Liver (tissue), 3 donors: ENCODE results near the gene PITPNM1.

Experiments
- ATF3 ChIP-seq: IDR thresholded peaks from 2 replicates; pipeline ENCODE4 v1.6.1; 2016; ENCODE audit warnings: antibody characterized with exemption
- CTCF ChIP-seq: fragments of 150-350 bp; IDR thresholded peaks from 2 replicates; pipeline ENCODE4 v1.5.1; 2017; ENCODE audit warnings: improper control_type of control experiment, low read depth, low read length; ENCODE audit not compliant: missing input control
- EGR1 ChIP-seq, 2 donors: IDR thresholded peaks; 2 replicates each; pipeline ENCODE4 v1.6.1; 2016 to 2018; ENCODE audit warnings: antibody characterized with exemption in 2 of 2, low read depth in 2 of 2
- FOXA1 ChIP-seq: IDR thresholded peaks from 2 replicates; pipeline ENCODE4 v1.6.1; 2016; ENCODE audit warnings: antibody characterized with exemption
- GABPA ChIP-seq, 2 donors: IDR thresholded peaks in 1 of 2; conservative IDR thresholded peaks in 1 of 2; 2 replicates each; pipeline ENCODE4 v1.6.1; 2016; ENCODE audit warnings: antibody characterized with exemption in 2 of 2, mild to moderate bottlenecking in 1 of 2, moderate library complexity in 1 of 2
- HNF4A ChIP-seq, 2 donors: conservative IDR thresholded peaks; 2 replicates each; pipeline ENCODE4 v1.6.1; 2016; ENCODE audit warnings: antibody characterized with exemption in 2 of 2, mild to moderate bottlenecking in 2 of 2
- JUND ChIP-seq, 2 donors: IDR thresholded peaks; 2 replicates each; pipeline ENCODE4 v1.6.1; 2016; ENCODE audit warnings: antibody characterized with exemption in 2 of 2
- MAX ChIP-seq: IDR thresholded peaks from 2 replicates; pipeline ENCODE4 v1.6.1; 2016; ENCODE audit warnings: antibody characterized with exemption
- RAD21 ChIP-seq, 2 donors: IDR thresholded peaks; 2 replicates each; pipeline ENCODE4 v1.6.1; 2016; ENCODE audit warnings: antibody characterized with exemption in 2 of 2, mild to moderate bottlenecking in 2 of 2
- REST ChIP-seq: IDR thresholded peaks from 2 replicates; pipeline ENCODE4 v1.6.1; 2016; ENCODE audit warnings: antibody characterized with exemption, mild to moderate bottlenecking
- RXRA ChIP-seq, 2 donors: IDR thresholded peaks; 2 replicates each; pipeline ENCODE4 v1.6.1; 2017 to 2018; ENCODE audit warnings: antibody characterized with exemption in 2 of 2, mild to moderate bottlenecking in 1 of 2
- TAF1 ChIP-seq: conservative IDR thresholded peaks from 2 replicates; pipeline ENCODE4 v1.6.1; 2016; ENCODE audit warnings: antibody characterized with exemption, mild to moderate bottlenecking
- YY1 ChIP-seq: IDR thresholded peaks from 2 replicates; pipeline ENCODE4 v1.6.1; 2016; ENCODE audit warnings: antibody characterized with exemption, mild to moderate bottlenecking
- TF ChIP-seq, protein P1 (sequence below): IDR thresholded peaks from 2 replicates; pipeline ENCODE4 v1.6.1; 2016; ENCODE audit warnings: antibody characterized with exemption
- donor health status: healthy.
- donor health status: healthy.

GRCh38 chr11:67448220-67448609 lies 56.9 kb downstream of the PITPNM1 start:
- TF ChIP-seq CTCF (no peak), RAD21 (IDR thresholded peaks at IDR 0.05) (peak in 1 of 2 donors; percentile 60), MAX (no peak), TAF1 (no peak), REST (peak; percentile 41), FOXA1 (no peak), RXRA (IDR thresholded peaks at IDR 0.05) (peak; percentile 52 to 58), HNF4A (conservative IDR thresholded peaks at IDR 0.05) (peak; percentile 95), EGR1 (IDR thresholded peaks at IDR 0.05; ENCODE audit: low read depth in 2 of 2) (no peak), ATF3 (no peak), YY1 (peak; percentile 82), GABPA (IDR thresholded peaks at IDR 0.05 in 1 of 2, conservative IDR thresholded peaks at IDR 0.05 in 1 of 2) (peak in 1 of 2 donors; percentile 42), JUND (IDR thresholded peaks at IDR 0.05) (no peak)
- TF ChIP-seq, protein P1, sequence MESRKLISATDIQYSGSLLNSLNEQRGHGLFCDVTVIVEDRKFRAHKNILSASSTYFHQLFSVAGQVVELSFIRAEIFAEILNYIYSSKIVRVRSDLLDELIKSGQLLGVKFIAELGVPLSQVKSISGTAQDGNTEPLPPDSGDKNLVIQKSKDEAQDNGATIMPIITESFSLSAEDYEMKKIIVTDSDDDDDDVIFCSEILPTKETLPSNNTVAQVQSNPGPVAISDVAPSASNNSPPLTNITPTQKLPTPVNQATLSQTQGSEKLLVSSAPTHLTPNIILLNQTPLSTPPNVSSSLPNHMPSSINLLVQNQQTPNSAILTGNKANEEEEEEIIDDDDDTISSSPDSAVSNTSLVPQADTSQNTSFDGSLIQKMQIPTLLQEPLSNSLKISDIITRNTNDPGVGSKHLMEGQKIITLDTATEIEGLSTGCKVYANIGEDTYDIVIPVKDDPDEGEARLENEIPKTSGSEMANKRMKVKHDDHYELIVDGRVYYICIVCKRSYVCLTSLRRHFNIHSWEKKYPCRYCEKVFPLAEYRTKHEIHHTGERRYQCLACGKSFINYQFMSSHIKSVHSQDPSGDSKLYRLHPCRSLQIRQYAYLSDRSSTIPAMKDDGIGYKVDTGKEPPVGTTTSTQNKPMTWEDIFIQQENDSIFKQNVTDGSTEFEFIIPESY: no peak
